ENCODE results near the gene MCCC1. TPM values are rescaled to one million over a fixed set of nuclear protein-coding genes. Genes with fewer than 3 reads are reported as not detected.

MCCC1 gene
- total and polyA plus RNA-seq, 10 of the 15 experiments (the other 5 are each of a cell fraction or from before 2014, with no cell fraction given) = 35.0 to 71.7 (median 47.0) TPM

DNA sequence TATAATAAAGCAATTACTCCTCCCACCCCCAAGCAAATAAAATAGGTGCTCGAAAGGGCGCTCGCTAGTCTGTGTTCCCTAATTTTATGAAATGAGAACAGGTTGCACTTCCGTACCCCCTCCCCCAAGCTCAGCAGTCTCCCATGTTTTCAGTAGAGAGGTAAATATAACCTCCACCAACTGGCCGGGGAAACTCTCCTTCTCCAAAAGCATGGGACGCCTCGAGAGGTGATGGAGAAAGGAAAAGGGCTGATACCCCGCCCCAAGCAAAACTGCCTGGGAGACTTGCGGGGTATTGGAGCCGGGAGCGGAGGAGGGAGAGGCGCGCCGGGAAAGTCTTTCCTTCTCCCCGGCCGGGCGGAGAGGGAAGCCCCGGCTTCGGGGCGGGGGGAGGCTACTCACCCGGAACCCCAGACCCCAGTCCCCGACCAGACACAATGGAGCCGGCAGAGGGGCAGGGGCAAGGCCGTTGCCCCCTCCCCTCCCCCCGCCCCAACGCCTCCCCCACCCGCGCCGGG is 119.6 kb downstream of the MCCC1 start (continued):
- TF ChIP-seq, protein P1, sequence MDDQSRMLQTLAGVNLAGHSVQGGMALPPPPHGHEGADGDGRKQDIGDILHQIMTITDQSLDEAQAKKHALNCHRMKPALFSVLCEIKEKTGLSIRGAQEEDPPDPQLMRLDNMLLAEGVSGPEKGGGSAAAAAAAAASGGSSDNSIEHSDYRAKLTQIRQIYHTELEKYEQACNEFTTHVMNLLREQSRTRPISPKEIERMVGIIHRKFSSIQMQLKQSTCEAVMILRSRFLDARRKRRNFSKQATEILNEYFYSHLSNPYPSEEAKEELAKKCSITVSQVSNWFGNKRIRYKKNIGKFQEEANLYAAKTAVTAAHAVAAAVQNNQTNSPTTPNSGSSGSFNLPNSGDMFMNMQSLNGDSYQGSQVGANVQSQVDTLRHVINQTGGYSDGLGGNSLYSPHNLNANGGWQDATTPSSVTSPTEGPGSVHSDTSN (IDR thresholded peaks at IDR 0.05; ENCODE audit: insufficient replicate concordance, low read depth, low read length) = no peak
- TF ChIP-seq, protein P2, sequence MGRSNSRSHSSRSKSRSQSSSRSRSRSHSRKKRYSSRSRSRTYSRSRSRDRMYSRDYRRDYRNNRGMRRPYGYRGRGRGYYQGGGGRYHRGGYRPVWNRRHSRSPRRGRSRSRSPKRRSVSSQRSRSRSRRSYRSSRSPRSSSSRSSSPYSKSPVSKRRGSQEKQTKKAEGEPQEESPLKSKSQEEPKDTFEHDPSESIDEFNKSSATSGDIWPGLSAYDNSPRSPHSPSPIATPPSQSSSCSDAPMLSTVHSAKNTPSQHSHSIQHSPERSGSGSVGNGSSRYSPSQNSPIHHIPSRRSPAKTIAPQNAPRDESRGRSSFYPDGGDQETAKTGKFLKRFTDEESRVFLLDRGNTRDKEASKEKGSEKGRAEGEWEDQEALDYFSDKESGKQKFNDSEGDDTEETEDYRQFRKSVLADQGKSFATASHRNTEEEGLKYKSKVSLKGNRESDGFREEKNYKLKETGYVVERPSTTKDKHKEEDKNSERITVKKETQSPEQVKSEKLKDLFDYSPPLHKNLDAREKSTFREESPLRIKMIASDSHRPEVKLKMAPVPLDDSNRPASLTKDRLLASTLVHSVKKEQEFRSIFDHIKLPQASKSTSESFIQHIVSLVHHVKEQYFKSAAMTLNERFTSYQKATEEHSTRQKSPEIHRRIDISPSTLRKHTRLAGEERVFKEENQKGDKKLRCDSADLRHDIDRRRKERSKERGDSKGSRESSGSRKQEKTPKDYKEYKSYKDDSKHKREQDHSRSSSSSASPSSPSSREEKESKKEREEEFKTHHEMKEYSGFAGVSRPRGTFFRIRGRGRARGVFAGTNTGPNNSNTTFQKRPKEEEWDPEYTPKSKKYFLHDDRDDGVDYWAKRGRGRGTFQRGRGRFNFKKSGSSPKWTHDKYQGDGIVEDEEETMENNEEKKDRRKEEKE (IDR thresholded peaks at IDR 0.05) = no peak
- TF ChIP-seq POLR2AphosphoS5 (IDR thresholded peaks at IDR 0.05; ENCODE audit: low read length) = no peak
- TF ChIP-seq ATF7 (IDR thresholded peaks at IDR 0.05; ENCODE audit: low read depth) = no peak
- TF ChIP-seq RFX5 (IDR thresholded peaks at IDR 0.05; ENCODE audit: low read depth, low read length) = no peak
- TF ChIP-seq, protein P3, sequence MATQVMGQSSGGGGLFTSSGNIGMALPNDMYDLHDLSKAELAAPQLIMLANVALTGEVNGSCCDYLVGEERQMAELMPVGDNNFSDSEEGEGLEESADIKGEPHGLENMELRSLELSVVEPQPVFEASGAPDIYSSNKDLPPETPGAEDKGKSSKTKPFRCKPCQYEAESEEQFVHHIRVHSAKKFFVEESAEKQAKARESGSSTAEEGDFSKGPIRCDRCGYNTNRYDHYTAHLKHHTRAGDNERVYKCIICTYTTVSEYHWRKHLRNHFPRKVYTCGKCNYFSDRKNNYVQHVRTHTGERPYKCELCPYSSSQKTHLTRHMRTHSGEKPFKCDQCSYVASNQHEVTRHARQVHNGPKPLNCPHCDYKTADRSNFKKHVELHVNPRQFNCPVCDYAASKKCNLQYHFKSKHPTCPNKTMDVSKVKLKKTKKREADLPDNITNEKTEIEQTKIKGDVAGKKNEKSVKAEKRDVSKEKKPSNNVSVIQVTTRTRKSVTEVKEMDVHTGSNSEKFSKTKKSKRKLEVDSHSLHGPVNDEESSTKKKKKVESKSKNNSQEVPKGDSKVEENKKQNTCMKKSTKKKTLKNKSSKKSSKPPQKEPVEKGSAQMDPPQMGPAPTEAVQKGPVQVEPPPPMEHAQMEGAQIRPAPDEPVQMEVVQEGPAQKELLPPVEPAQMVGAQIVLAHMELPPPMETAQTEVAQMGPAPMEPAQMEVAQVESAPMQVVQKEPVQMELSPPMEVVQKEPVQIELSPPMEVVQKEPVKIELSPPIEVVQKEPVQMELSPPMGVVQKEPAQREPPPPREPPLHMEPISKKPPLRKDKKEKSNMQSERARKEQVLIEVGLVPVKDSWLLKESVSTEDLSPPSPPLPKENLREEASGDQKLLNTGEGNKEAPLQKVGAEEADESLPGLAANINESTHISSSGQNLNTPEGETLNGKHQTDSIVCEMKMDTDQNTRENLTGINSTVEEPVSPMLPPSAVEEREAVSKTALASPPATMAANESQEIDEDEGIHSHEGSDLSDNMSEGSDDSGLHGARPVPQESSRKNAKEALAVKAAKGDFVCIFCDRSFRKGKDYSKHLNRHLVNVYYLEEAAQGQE (IDR thresholded peaks at IDR 0.05; ENCODE audit: low read depth, low read length) = no peak
- TF ChIP-seq, protein P4, sequence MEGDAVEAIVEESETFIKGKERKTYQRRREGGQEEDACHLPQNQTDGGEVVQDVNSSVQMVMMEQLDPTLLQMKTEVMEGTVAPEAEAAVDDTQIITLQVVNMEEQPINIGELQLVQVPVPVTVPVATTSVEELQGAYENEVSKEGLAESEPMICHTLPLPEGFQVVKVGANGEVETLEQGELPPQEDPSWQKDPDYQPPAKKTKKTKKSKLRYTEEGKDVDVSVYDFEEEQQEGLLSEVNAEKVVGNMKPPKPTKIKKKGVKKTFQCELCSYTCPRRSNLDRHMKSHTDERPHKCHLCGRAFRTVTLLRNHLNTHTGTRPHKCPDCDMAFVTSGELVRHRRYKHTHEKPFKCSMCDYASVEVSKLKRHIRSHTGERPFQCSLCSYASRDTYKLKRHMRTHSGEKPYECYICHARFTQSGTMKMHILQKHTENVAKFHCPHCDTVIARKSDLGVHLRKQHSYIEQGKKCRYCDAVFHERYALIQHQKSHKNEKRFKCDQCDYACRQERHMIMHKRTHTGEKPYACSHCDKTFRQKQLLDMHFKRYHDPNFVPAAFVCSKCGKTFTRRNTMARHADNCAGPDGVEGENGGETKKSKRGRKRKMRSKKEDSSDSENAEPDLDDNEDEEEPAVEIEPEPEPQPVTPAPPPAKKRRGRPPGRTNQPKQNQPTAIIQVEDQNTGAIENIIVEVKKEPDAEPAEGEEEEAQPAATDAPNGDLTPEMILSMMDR (IDR thresholded peaks at IDR 0.05 in 2 of 3, conservative IDR thresholded peaks at IDR 0.05 in 1 of 3; ENCODE audit: control insufficient read depth in 2 of 3, extremely low read depth in 1 of 3, insufficient read depth in 1 of 3, low read depth in 3 of 3, low read length in 3 of 3) = no peak
- TF ChIP-seq, protein P5, sequence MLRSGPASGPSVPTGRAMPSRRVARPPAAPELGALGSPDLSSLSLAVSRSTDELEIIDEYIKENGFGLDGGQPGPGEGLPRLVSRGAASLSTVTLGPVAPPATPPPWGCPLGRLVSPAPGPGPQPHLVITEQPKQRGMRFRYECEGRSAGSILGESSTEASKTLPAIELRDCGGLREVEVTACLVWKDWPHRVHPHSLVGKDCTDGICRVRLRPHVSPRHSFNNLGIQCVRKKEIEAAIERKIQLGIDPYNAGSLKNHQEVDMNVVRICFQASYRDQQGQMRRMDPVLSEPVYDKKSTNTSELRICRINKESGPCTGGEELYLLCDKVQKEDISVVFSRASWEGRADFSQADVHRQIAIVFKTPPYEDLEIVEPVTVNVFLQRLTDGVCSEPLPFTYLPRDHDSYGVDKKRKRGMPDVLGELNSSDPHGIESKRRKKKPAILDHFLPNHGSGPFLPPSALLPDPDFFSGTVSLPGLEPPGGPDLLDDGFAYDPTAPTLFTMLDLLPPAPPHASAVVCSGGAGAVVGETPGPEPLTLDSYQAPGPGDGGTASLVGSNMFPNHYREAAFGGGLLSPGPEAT (IDR thresholded peaks at IDR 0.05; ENCODE audit: low read depth) = peak; percentile 31; the same call in 1 of the 2 replicates
- TF ChIP-seq BMI1 (IDR thresholded peaks at IDR 0.05; ENCODE audit: borderline replicate concordance) = no peak
- TF ChIP-seq SPI1 (IDR thresholded peaks at IDR 0.05; ENCODE audit: borderline replicate concordance, insufficient read depth, low read depth, low read length) = peak; percentile 48; the same call in 1 of the 2 replicates
- TF ChIP-seq, protein P6, sequence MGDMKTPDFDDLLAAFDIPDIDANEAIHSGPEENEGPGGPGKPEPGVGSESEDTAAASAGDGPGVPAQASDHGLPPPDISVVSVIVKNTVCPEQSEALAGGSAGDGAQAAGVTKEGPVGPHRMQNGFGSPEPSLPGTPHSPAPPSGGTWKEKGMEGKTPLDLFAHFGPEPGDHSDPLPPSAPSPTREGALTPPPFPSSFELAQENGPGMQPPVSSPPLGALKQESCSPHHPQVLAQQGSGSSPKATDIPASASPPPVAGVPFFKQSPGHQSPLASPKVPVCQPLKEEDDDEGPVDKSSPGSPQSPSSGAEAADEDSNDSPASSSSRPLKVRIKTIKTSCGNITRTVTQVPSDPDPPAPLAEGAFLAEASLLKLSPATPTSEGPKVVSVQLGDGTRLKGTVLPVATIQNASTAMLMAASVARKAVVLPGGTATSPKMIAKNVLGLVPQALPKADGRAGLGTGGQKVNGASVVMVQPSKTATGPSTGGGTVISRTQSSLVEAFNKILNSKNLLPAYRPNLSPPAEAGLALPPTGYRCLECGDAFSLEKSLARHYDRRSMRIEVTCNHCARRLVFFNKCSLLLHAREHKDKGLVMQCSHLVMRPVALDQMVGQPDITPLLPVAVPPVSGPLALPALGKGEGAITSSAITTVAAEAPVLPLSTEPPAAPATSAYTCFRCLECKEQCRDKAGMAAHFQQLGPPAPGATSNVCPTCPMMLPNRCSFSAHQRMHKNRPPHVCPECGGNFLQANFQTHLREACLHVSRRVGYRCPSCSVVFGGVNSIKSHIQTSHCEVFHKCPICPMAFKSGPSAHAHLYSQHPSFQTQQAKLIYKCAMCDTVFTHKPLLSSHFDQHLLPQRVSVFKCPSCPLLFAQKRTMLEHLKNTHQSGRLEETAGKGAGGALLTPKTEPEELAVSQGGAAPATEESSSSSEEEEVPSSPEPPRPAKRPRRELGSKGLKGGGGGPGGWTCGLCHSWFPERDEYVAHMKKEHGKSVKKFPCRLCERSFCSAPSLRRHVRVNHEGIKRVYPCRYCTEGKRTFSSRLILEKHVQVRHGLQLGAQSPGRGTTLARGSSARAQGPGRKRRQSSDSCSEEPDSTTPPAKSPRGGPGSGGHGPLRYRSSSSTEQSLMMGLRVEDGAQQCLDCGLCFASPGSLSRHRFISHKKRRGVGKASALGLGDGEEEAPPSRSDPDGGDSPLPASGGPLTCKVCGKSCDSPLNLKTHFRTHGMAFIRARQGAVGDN (IDR thresholded peaks at IDR 0.05) = no peak
- no peak for TF ChIP-seq SMAD5 (IDR thresholded peaks at IDR 0.05; ENCODE audit: low read depth)
- no peak for TF ChIP-seq RB1 (IDR thresholded peaks at IDR 0.05; ENCODE audit: borderline replicate concordance)

All from GM12878 (cell line).